H9 (cell line): ENCODE measurements around the gene AURKA. TPM values are rescaled to one million over a fixed set of nuclear protein-coding genes. Genes with fewer than 3 reads are reported as not detected.

ENCODE experiments used
- DNase-seq: peaks from one replicate; pipeline ENCODE4 v3.0.0-alpha.2; 2017
- H2AFZ ChIP-seq: one replicate; pipeline ENCODE4 v1.6.1; 2013; ENCODE audit warnings: mild to moderate bottlenecking, low read length, control low read depth, moderate library complexity
- H2AK5ac ChIP-seq: 2 replicates; pipeline ENCODE4 v1.6.1; 2013; ENCODE audit warnings: low read length, control low read depth, mixed read lengths; ENCODE audit not compliant: insufficient read length
- H2BK120ac ChIP-seq: one replicate; pipeline ENCODE4 v1.6.1; 2013; ENCODE audit warnings: low read depth, mild to moderate bottlenecking, low read length, control low read depth, inconsistent platforms; ENCODE audit not compliant: poor library complexity, severe bottlenecking
- H2BK12ac ChIP-seq: 2 replicates; pipeline ENCODE4 v1.6.1; 2013; ENCODE audit warnings: low read length, control low read depth, mixed read lengths, low read depth; ENCODE audit not compliant: insufficient read length
- H2BK15ac ChIP-seq: 2 replicates; pipeline ENCODE4 v1.6.1; 2013; ENCODE audit warnings: low read depth, low read length, control low read depth
- H2BK20ac ChIP-seq: one replicate; pipeline ENCODE4 v1.6.1; 2013; ENCODE audit warnings: low read depth, mild to moderate bottlenecking, low read length, control low read depth, inconsistent platforms; ENCODE audit not compliant: poor library complexity, severe bottlenecking
- H2BK5ac ChIP-seq: 2 replicates; pipeline ENCODE4 v1.6.1; 2013; ENCODE audit warnings: low read length, control low read depth, mixed read lengths; ENCODE audit not compliant: insufficient read length
- H3K14ac ChIP-seq: 2 replicates; pipeline ENCODE4 v1.6.1; 2013; ENCODE audit warnings: low read length, control low read depth; ENCODE audit not compliant: insufficient read depth
- H3K18ac ChIP-seq: 2 replicates; pipeline ENCODE4 v1.6.1; 2013; ENCODE audit warnings: low read depth, mild to moderate bottlenecking, mixed read lengths, low read length, control low read depth; ENCODE audit not compliant: insufficient read length
- H3K23ac ChIP-seq: 2 replicates; pipeline ENCODE4 v1.6.1; 2013; ENCODE audit warnings: low read length, control low read depth, mixed read lengths, low read depth; ENCODE audit not compliant: insufficient read length
- H3K23me2 ChIP-seq: 2 replicates; pipeline ENCODE4 v1.6.1; 2013; ENCODE audit warnings: low read depth, mild to moderate bottlenecking, mixed read lengths, low read length, control low read depth; ENCODE audit not compliant: insufficient read length, poor library complexity, severe bottlenecking
- H3K27ac ChIP-seq: 2 replicates; pipeline ENCODE4 v1.5.1; 2013; ENCODE audit warnings: low read length, control low read depth, mixed read lengths, low read depth; ENCODE audit not compliant: insufficient read length
- H3K27me3 ChIP-seq: 2 replicates; pipeline ENCODE4 v1.6.1; 2013; ENCODE audit warnings: low read length, control low read depth, inconsistent platforms; ENCODE audit not compliant: insufficient read depth
- H3K4ac ChIP-seq: 2 replicates; pipeline ENCODE4 v1.6.1; 2013; ENCODE audit warnings: low read depth, mild to moderate bottlenecking, control low read depth, inconsistent platforms, low read length, moderate library complexity
- H3K4me1 ChIP-seq: 2 replicates; pipeline ENCODE4 v1.6.1; 2013; ENCODE audit warnings: low read length, control low read depth, inconsistent platforms; ENCODE audit not compliant: insufficient read depth
- H3K4me2 ChIP-seq: 2 replicates; pipeline ENCODE4 v1.6.1; 2013; ENCODE audit warnings: low read length, control low read depth, mixed read lengths; ENCODE audit not compliant: insufficient read length, insufficient read depth
- H3K56ac ChIP-seq: 2 replicates; pipeline ENCODE4 v1.6.1; 2013; ENCODE audit warnings: low read depth, mild to moderate bottlenecking, mixed read lengths, low read length, control low read depth; ENCODE audit not compliant: insufficient read length
- H3K79me1 ChIP-seq: 2 replicates; pipeline ENCODE4 v1.6.1; 2013; ENCODE audit warnings: low read depth, mild to moderate bottlenecking, moderate library complexity, low read length, control low read depth, inconsistent platforms; ENCODE audit not compliant: insufficient read depth, poor library complexity, severe bottlenecking
- H3K79me2 ChIP-seq: 2 replicates; pipeline ENCODE4 v1.6.1; 2013; ENCODE audit warnings: low read length, control low read depth, inconsistent platforms; ENCODE audit not compliant: insufficient read depth
- H3K9ac ChIP-seq: 2 replicates; pipeline ENCODE4 v1.6.1; 2013; ENCODE audit warnings: low read length, control low read depth, mixed read lengths; ENCODE audit not compliant: insufficient read length; ENCODE audit errors: extremely low read depth
- H3K9me3 ChIP-seq: one replicate; pipeline ENCODE4 v1.6.1; 2013; ENCODE audit warnings: low read depth, low read length, inconsistent platforms; ENCODE audit not compliant: control insufficient read depth
- H3T11ph ChIP-seq: one replicate; pipeline ENCODE4 v1.6.1; 2013; ENCODE audit warnings: mild to moderate bottlenecking, low read length, control low read depth, inconsistent platforms
- H4K20me1 ChIP-seq: one replicate; pipeline ENCODE4 v1.6.1; 2013; ENCODE audit not compliant: control insufficient read depth, insufficient read length, insufficient read depth
- H4K5ac ChIP-seq: 2 replicates; pipeline ENCODE4 v1.6.1; 2013; ENCODE audit warnings: low read depth, mild to moderate bottlenecking, mixed read lengths, low read length, control low read depth; ENCODE audit not compliant: insufficient read length
- H4K8ac ChIP-seq: replicated peaks from 2 replicates; pipeline ENCODE4 v1.6.1; 2013; ENCODE audit warnings: low read length, control low read depth, mixed read lengths, low read depth; ENCODE audit not compliant: insufficient read length
- H4K91ac ChIP-seq: 2 replicates; pipeline ENCODE4 v1.6.1; 2013; ENCODE audit warnings: low read depth, mild to moderate bottlenecking, moderate library complexity, mixed read lengths, low read length, control low read depth; ENCODE audit not compliant: insufficient read length
- H3K27ac Mint-ChIP-seq, 3 experiments: 2 replicates in 2 of 3; 3 replicates in 1 of 3; pipeline ENCODE4 v1.8.0; 2020 to 2021; ENCODE audit warnings: mixed read lengths in 3 of 3, mild to moderate bottlenecking in 1 of 3, moderate library complexity in 1 of 3
- H3K27me3 Mint-ChIP-seq: 2 replicates; pipeline ENCODE4 v1.8.0; 2021; ENCODE audit warnings: low read depth, mild to moderate bottlenecking, moderate library complexity, mixed read lengths
- H3K36me3 Mint-ChIP-seq, 3 experiments: 2 replicates in 2 of 3; 3 replicates in 1 of 3; pipeline ENCODE4 v1.8.0; 2020 to 2021; ENCODE audit warnings: low read depth in 3 of 3, mixed read lengths in 3 of 3; ENCODE audit not compliant: insufficient read depth in 1 of 3
- H3K4me1 Mint-ChIP-seq, 2 experiments: 2 replicates each; pipeline ENCODE4 v1.8.0; 2020; ENCODE audit warnings: mixed read lengths in 2 of 2
- H3K4me3 Mint-ChIP-seq, 2 experiments: 2 replicates in 1 of 2; 3 replicates in 1 of 2; pipeline ENCODE4 v1.8.0; 2020 to 2021; ENCODE audit warnings: mild to moderate bottlenecking in 2 of 2, mixed read lengths in 2 of 2, moderate library complexity in 1 of 2
- H3K9me3 Mint-ChIP-seq, 2 experiments: 2 replicates in 1 of 2; 3 replicates in 1 of 2; pipeline ENCODE4 v1.8.0; 2020; ENCODE audit warnings: mild to moderate bottlenecking in 2 of 2, mixed read lengths in 2 of 2, moderate library complexity in 1 of 2
- CTCF ChIP-seq: fragments of 200-600 bp; sonication (generic); conservative IDR thresholded peaks from 3 replicates; pipeline ENCODE4 v1.8.0; 2021; ENCODE audit warnings: antibody characterized with exemption, mild to moderate bottlenecking
- WGBS: extraction: QIAGEN DNeasy Blood & Tissue Kit; methylation state at CpG from one replicate; pipeline ENCODE4 v1.1.7; 2013; ENCODE audit warnings: missing lambda C conversion rate, low lambda C conversion rate, mixed read lengths; ENCODE audit not compliant: insufficient read length; ENCODE audit errors: extremely low coverage; 5-methylcytosine and 5-hydroxymethylcytosine counted together
- total RNA-seq: library from RNA; stranded (reverse); gene quantifications from 2 replicates; pipeline ENCODE4 v1.2.1, GENCODE V29; 2021

AURKA gene
- total RNA-seq, 1 experiment from 2014 or later, result 86.8 TPM

DNA sequence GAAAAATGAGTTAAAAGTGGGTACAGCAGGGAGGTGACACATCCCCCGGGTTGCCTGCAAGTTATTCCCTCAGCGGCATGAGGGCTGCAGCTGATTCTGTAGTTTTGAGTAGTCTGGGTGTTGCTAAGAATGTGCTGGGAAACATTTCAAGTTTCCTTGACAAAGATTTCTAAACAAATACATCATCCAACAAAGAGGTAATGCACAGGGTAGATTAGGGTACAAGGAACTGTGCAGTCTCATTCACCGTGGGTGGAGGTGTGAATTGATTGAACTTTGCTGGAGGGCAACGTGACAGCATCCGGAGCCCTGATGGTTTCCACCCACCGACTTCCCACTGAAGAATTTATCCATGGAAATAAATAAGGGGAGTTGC is 41.9 kb upstream of the AURKA start:
- H3K9me3 ChIP-seq, result no peaks in the 10 kb centered on the region
- H3K56ac ChIP-seq, result no peak overlapping the region
- H3K23me2 ChIP-seq, result no peaks in the 10 kb centered on the region
- H2AK5ac ChIP-seq, result no peak overlapping the region
- no peaks in the 10 kb centered on the region for H3K79me1 ChIP-seq
- Mint-ChIP-seq H3K4me1 (no peaks in the 10 kb centered on the region), H3K27me3 (peaks cover 25% of the 10 kb centered on the region), H3K4me3 (no peak overlapping the region), H3K9me3 (no peaks in the 10 kb centered on the region), H3K27ac (no peak overlapping the region), H3K36me3 (no peaks in the 10 kb centered on the region)
- no peak overlapping the region for H4K5ac ChIP-seq
- no peak overlapping the region for H3K18ac ChIP-seq
- H3K4me2 ChIP-seq, result no peak overlapping the region
- no peaks in the 10 kb centered on the region for H3K4me1 ChIP-seq
- no peak overlapping the region for H2BK12ac ChIP-seq
- no peak overlapping the region for H3K14ac ChIP-seq
- no CpG with 5 or more reads among the region's 6 CpGs for WGBS
- TF ChIP-seq CTCF, result no peak
- H2BK20ac ChIP-seq, result no peak overlapping the region
- no peaks in the 10 kb centered on the region for H3K79me2 ChIP-seq
- no peak for DNase-seq
- H2BK120ac ChIP-seq, result no peak overlapping the region
- H4K91ac ChIP-seq, result no peak overlapping the region
- H2BK5ac ChIP-seq, result no peak overlapping the region
- H3K23ac ChIP-seq, result no peak overlapping the region
- H3K27ac ChIP-seq, result no peak overlapping the region
- no peak overlapping the region for H3K4ac ChIP-seq
- H3K9ac ChIP-seq, result no peak overlapping the region
- no peak overlapping the region for H4K8ac ChIP-seq
- H2AFZ ChIP-seq, result no peak overlapping the region
- no peak overlapping the region for H3T11ph ChIP-seq
- H3K27me3 ChIP-seq, result no peaks in the 10 kb centered on the region
- H4K20me1 ChIP-seq, result no peaks in the 10 kb centered on the region
- H2BK15ac ChIP-seq, result no peak overlapping the region
